Measurements from ENCODE around the gene CAPG.

Gene CAPG

GRCh38 chr2:85438201-85439024, 28.2 kb upstream of the CAPG start:
- no peak for DNase-seq

DNA sequence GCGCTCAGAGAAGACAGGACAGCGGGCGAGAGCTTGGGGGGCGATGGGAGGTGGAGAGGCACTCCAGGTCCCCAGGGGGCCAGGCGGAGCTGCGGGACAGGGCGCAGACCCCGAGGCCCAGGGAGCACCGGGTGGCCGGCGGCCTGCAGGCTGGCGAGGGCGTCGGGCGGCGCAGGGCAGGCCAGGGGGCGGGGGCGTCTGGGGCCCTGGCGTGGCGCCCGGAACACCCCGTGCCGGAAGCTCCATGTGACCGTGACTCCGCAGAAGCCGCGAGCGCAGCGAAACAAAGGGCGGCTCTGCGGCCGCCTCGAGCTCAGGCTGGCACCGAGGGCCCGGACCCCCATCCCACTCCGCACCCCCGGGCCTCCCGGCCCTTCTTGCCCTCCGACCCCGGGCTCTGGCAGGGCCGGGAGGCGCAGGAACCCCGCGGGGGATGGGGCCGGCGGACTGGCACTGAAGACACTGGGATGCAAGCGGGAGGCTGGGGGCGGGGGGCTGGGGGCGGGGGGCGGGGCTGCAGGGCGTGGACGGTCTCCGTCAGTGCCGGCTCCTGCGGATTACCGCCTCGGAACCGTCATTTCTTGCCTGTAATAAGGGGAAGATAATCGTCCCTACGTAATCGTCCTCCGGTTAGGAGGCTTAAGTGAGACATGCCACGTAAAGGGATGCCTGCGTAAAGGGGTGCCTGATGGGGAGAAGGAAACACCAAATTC, 27.5 kb upstream of the CAPG start:
- peak; percentile 58 for DNase-seq

- DNase-seq, result no peak
Measured at GRCh38 chr2:85436836-85437487, 26.8 kb upstream of the CAPG start.

DNA sequence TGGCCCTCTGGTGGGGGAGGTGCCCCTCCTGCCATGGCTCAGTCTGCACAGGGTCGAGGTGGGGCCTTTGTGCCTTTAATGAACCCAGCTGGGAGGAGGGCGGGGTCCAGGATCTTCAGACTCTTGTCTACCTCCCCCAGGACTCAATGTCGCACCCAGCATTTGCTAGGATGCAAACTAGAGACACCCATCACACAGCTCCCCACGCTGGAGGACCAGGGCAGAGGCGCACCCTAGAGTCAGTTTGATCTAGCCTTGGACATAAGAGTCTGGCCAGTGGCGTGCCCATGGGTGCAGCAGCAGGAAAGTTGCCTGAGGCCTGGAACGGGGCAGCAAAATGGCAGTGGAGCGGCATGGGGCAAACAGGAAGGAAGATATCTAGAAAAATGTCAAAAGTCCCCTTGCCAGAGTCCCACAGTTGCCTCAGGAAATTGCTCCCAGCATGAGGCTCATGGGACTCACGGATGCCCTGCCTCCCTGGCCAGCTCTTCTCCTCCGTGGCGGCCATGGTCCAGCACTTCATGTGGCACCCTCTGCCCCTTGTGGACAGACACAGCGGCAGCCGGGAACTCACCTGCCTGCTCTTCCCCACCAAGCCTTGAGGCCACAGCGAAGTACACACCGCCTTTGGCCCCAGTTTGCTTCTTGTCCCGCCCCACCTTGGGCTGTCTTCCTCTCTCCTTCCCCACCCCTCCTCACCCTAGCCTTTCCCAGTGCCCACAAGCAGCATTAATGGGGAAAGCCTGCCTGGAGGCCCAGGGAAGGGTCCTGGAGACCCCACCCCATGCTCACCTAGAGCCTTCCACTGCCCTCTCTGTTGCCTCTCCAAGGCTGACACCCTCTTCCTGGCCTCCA, 26.0 kb upstream of the CAPG start:
- no peak for DNase-seq

GRCh38 chr2:85435220-85435958, 25.2 kb upstream of the CAPG start:
- no peak for DNase-seq

- DNase-seq, result no peak
Measured at GRCh38 chr2:85434696-85435095, 24.5 kb upstream of the CAPG start.

- DNase-seq, result no peak
Measured at GRCh38 chr2:85433511-85434089, 23.4 kb upstream of the CAPG start.

- no peak for DNase-seq
Measured at GRCh38 chr2:85431570-85432205, 21.5 kb upstream of the CAPG start.

- no peak for DNase-seq
Measured at GRCh38 chr2:85430752-85431569, 20.8 kb upstream of the CAPG start.

GRCh38 chr2:85429924-85430289, 19.7 kb upstream of the CAPG start:
- DNase-seq, result no peak

DNA sequence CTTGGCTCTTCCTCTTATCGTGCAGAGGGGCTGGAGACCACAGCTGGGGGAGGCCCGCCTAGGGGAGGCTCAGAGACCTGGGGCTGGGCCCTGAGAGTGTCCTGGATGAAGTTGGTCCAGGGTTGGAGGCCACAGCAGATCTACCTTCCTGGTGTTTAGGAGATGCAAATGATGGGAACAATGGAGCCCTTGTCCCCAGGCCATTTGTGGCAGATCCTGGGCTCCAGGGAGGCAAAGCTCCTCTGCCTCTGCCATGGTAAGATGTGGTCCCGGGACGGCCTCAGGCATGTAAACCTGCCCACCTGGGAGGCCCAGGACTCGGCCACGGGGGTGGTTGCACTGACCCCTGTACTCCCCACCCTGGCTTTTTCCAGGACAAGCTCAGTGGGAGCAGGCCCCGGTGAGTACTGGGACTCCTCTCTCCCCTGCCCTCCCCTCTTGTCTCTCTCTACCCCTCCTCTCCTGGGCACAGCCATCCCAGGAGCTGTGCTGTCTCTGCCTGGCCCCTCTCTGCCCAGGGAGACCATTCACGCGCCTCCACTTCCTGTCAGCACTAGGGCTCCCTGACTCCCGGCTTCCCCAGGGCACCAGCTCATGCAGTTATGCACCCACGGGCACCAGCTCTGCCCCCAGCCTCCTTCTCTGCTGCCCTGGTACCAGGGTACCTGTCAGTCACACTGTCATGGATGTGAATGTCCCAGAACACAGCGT, 19.2 kb upstream of the CAPG start:
- no peak for DNase-seq

DNA sequence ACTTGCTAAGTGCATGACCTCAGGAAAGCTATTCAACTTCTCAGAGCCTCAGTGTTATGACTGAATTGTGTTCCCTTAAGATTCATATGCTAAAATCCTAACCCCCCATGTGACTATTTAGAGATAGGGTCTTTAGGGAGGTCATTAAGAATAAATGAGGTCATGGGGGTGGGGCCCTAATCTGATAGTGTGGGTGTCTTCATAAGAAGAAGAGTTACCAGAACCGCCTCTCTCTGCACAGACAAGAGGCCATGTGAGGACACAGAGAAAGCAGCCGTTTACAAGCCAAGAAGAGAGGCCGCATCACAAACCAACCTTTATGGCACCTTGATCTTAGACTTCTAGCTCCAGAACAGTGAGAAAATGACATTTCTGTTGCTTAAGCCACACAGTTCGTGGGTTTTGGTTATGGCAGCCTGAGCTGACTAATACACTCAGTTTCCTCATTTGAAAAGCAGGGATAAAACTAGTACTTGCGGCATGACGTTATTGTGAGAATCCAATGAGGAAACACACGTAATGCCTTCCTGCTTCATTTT, 18.2 kb upstream of the CAPG start:
- no peak for DNase-seq

DNA sequence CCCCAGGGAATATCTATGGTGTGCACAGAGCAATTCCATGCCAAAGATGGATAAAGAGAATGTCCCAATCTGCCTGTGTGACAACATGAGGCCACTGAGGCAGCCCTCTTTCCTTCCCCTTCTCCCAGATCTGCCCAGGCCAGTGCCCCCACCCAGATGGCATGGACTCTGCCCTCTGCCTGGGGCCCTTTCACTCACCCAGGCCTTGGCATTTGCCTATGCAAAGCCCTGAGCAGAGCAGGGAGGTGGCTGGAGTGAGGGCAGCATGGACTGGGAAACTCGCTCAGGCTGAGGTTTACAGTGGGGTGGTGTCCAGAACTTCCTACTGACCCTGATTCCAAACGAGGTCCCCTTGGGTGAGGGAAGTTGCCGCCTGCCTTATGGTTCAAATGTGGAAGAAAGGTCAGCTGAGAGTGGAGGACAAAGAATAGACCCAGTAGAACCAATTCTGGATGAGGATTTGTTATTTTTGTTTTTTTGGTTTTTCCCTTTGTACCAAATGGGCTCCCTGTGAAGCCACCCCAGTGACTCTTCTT, 17.2 kb upstream of the CAPG start:
- DNase-seq, result no peak

DNA sequence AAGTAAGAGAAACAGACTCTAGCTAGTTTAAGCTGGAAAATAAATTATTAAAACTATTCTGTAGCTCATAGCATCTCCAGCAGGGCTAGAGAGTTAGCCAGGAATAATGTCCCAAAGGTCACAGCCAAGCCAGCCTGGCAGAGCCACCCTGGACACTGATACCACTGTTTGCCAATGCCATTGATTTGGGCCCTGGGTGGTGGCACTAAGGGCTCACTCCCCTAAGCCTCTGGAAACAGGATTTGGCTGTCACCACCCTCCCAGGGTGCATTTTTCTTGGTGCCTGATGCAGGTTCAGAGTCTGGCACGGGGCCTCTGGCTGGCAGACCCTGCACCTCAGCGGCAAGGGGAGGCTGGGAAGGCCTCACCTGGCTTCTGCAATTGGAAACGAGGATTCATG, 15.4 kb upstream of the CAPG start:
- DNase-seq, result no peak

DNA sequence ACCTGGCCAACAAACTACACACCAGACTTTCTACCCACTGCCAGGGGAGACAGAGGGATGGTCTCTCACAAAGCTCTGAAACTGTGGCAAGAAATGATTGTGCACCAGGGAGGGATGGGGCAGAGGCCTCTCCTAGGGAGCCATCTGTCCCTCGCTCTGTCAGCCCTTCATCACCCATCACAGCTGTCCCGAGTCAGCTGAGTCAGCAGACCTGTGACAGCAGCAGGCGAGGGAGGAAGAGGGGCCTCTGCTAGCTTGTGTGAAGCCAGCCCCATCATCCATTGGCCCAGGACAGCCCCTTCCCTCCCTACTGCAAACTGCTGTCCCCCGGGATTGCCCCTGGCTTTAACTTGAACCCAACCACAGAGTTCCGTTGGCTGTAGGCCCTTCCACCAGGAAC, 13.4 kb upstream of the CAPG start:
- DNase-seq, result no peak

GRCh38 chr2:85422072-85422457, 11.9 kb upstream of the CAPG start:
- no peak for DNase-seq

- no peak for DNase-seq
Measured at GRCh38 chr2:85421260-85422071, 11.3 kb upstream of the CAPG start.

DNA sequence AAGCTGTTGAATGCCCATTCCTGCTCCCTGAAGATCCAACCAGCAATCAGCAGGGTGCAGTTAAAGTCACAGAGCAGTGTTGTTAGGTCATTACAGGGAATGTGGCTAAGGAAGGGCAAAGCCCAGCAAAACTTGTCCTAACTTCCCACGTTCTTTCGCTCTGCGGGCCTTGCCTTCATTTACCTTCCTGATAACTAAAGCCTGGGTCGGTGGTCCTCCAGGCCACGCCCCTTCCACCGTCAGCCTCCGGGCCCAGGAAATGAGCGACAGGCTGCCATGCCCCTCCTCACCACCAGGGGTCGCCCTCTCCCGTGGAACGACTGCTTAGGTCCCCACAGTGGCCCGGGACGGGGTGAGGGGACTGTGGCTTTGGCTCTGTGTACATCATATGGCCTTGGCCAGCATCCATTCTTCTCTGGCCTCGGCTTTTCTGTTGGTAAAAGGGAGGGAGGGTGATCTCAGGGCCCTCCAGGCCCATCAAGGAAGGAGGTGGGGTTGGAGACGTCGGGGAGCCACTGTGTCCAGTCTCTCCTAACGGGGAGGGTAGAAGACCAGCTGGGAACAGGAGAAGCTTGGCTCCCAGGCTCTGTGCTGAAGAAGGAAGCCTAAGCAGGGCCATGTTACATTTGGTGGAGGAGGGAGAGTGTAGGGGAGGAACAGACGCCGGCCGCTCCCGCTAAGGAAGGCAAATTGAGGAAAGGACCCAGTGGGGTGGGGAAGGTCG, 10.5 kb upstream of the CAPG start:
- DNase-seq, result peak; percentile 79

All from NCI-H2107 (cell line).